Activated T-cell treated with anti-CD3 and anti-CD28 coated beads for 1 hour (primary cell): ENCODE measurements around the gene CDCP2.

ENCODE experiments used
- DNase-seq: peaks from one replicate; pipeline ENCODE4 v3.0.0-alpha.2; 2020; ENCODE audit warnings: low read depth

The CDCP2 gene

GRCh38 chr1:54091666-54092065, 61.1 kb downstream of the CDCP2 start:
- DNase-seq: no peak

GRCh38 chr1:54088385-54088784, 64.4 kb downstream of the CDCP2 start:
- DNase-seq: no peak

GRCh38 chr1:54086754-54087153, 66.0 kb downstream of the CDCP2 start:
- no peak for DNase-seq

- no peak for DNase-seq
Observed at GRCh38 chr1:54084794-54085193, 68.0 kb downstream of the CDCP2 start.
